HG03378 (cell line): ENCODE measurements around the gene ELP4.
"Not testable (repeated sequence)": the region's sequence is repeated elsewhere in the genome, so short reads cannot be mapped to it uniquely, and the experiment has no call there.

Experiments used
- ATAC-seq: cut with Tn5 transposase; IDR thresholded peaks from one replicate; pipeline ENCODE4 v1.9.1; 2021; ENCODE audit warnings: mild to moderate bottlenecking, moderate library complexity; ENCODE audit not compliant: unreplicated experiment

ELP4 gene

GRCh38 chr11:31643857-31644256 lies 134.3 kb downstream of the ELP4 start:
- ATAC-seq, result no peak

DNA sequence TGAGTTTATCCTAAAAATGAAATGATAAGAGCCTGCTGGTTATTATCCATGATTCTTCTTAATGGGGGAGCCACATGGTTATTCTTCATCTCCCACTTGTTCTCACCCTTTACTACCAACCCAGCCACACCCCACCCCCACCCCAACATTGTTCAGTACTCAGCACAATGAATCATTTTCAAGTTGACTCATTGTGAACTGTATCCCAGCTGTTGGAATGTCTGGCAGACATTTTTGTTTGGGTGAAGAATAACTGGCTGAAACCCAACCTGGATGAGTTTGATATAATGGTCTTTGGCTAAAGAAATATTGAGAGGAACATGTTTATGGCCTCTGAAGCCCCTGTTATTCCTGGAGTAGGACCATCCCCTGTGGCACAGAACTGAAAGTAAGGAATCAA lies 136.2 kb downstream of the ELP4 start:
- no peak for ATAC-seq

GRCh38 chr11:31646216-31646615 lies 136.6 kb downstream of the ELP4 start:
- no peak for ATAC-seq

DNA sequence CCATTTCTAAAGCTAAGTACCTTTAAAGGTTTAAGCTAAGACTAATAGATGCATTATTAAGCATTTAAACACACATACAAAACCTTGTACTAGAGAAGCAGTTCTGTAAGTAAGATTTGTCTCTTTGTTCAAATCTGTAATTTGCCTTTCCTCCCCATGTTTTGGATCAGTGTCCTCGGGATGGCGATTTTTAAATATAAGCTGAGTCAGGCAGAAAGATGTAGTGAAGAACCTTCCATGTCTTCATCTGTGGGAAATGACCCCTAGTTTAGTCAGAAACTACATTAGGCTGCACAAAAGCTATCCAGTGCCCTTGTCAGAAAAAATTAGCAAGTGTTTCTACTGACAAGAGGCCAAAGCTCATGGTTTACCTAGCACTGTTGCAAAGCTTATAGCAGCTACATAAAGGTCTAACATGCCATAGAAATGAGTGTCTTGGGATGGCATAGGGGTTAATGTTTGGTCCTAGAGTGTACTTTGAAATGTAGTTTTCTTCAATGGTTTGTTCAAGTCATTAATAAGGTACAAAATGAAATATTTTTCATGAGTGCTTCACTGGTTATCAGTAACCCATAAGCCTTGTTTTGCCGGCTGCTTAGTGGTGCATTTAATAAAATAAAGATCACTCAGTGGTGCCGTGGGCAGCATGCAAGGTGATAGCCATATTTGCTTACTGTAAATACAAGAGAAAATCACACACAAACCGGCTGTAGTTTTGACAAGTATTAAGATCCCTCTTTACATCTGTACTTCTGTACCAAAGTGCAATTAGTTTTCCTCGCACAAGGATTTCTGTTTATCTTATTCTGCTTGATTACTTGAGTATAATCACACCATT lies 139.8 kb downstream of the ELP4 start:
- ATAC-seq, result no peak

DNA sequence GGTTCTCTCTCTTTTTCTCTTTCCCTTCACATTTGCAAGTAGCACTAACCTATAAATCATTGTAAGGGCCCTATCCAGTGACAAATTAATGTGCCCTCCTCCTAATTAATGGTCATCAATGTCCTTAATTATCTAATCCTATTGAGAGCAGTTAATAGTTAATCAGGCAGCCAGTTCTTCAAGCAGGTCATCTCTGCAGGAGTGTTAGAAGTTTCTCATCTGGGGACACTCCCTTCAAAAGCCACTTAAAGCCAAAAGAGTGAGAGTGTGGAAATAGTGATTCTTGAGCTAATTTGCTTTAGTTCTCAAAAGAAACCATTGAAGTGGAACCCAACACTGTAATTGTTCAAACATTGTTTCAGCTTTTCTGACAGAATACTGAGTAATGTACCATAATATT lies 141.6 kb downstream of the ELP4 start:
- ATAC-seq, result no peak

DNA sequence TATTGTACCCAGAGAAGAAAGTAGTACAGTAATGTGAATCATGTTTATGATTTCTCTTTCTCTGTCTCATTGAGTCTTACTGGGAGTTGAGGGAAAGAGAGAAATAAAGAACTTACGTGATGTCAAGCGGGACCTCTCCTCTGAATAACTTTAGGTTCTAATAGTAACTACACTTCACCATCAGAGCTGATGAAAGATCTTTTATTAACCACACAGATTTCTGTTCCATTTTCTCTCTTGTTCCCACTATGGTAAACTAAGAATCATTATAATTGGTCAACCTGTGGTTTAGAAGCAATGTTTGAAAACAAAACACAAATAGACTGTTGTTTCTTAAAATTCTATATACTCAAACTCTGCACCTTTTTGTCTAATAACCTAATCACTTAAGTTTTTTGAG lies 142.3 kb downstream of the ELP4 start:
- ATAC-seq, result peak; percentile 53

- peak; percentile 66 for ATAC-seq
Observed at GRCh38 chr11:31652528-31652927, 143.0 kb downstream of the ELP4 start.

DNA sequence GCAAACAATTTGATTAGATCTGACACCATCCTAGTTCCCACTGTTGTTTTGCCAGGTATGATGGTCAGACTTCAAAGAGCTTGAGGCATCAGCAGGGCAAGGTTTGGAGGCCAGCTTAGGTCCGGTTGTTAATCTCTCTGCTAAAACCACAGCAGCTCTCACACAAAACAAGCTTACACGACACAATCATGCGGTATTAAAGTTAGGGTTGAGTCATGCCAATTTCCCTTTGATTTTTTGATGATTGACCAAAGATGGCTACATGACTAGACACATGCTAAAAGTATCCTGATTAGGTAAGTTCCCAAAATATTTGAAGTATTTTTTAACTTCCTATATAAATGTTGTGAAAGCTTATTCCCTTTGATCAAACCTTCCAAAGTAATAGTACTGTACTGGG lies 145.9 kb downstream of the ELP4 start:
- no peak for ATAC-seq

GRCh38 chr11:31656051-31656450 lies 146.5 kb downstream of the ELP4 start:
- ATAC-seq, result no peak

DNA sequence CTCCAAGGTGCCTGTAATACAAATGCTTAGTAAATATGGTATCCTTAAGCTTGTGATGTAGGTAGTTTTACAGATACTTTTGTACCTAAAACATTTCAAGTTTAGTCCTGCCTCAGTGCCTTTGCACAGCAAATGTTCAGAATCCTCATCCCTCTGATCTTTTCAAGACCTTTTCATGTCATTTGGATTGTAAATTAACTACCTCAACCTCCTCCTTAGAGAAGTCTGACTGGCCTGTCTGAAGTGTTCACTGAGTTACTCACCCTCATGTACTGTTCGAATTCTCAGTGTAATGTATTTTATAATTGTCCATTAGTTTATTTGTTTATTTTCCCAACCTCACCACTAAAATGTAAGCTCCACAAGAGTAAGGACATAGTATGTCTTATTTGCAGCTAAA lies 147.5 kb downstream of the ELP4 start:
- no peak for ATAC-seq

- no peak for ATAC-seq
Observed at GRCh38 chr11:31664129-31664528, 154.6 kb downstream of the ELP4 start.

DNA sequence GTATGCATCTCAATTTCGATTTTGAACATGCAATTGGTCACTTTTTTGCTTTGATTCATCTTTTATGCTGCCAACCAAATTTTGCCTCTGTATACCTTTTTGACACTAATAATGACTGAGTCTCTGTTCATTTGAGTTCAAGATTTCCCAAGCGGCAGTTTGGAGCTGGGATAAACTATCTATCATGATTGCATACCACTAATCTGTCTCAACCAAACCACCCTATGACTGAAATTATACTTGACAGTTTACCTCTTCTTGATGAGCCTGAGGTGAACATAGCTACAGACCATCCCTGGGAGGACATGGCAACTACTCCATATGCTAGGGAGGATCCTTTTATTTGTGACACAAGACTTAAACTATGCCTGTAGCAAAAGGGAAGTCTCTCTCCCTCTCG lies 155.4 kb downstream of the ELP4 start:
- ATAC-seq, result no peak

GRCh38 chr11:31671681-31672080 lies 162.1 kb downstream of the ELP4 start:
- ATAC-seq, result no peak

GRCh38 chr11:31673108-31673507 lies 163.5 kb downstream of the ELP4 start:
- not testable (repeated sequence) for ATAC-seq

GRCh38 chr11:31676280-31676982 lies 166.9 kb downstream of the ELP4 start:
- no peak for ATAC-seq

- ATAC-seq, result no peak
Observed at GRCh38 chr11:31680770-31681169, 171.2 kb downstream of the ELP4 start.

GRCh38 chr11:31687256-31687655 lies 177.7 kb downstream of the ELP4 start:
- no peak for ATAC-seq

- ATAC-seq, result no peak
Observed at GRCh38 chr11:31687861-31688260, 178.3 kb downstream of the ELP4 start.

DNA sequence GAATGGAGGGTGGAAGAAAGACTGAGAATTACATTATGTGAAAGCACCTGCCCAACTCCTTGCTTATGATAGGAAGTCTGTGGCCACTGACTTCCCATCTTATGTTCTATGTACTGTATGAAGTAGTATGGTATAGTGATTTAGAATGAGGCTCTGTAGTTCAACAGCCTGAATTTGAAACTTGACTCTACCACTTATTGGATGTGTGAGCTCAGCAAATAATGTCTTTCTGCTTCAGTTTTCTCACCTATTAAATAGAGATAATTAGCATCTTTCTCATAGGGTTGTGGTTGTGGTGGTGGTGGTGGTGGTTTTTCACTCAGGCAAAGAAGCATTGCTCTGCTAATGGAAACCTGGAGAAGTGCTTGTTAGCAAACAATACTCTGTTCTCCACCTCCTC lies 180.0 kb downstream of the ELP4 start:
- ATAC-seq, result no peak

- ATAC-seq, result no peak
Observed at GRCh38 chr11:31690041-31690440, 180.5 kb downstream of the ELP4 start.

DNA sequence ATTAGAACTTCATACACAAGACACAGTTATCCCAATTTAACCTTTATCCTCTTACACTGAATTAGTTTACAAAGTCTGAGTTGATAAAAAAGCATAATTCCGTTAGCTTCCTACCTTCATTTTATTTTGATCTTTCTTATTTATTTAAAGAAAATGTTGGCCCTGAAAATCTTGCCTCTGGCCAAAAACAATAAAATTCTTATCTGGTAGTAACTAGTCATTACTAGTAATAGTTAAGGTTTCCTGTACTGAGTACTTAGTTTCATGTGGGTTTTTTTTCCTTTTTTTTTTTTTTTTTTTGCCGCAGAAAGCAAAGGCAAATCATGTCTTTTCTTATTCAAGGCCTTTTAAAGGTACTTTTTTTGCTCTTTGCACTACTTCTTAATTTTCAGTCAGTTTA lies 180.9 kb downstream of the ELP4 start:
- ATAC-seq, result no peak

GRCh38 chr11:31692466-31692865 lies 182.9 kb downstream of the ELP4 start:
- ATAC-seq, result no peak
